ENCODE results near the gene CDK14.

CDK14 gene

GRCh38 chr7:90580051-90580450, 16.1 kb upstream of the CDK14 start:
- no peak for TF ChIP-seq EZH2 (optimal IDR thresholded peaks at IDR 0.05; ENCODE audit: low read depth, low read length)
- no peak for TF ChIP-seq EZH2phosphoT487 (IDR thresholded peaks at IDR 0.05; ENCODE audit: low read length)
- Histone ChIP-seq H3K9me2 (replicated peaks; ENCODE audit: insufficient read depth, low read length) (no peaks in the 10 kb centered on the region), H3K27me3 (replicated peaks; ENCODE audit: insufficient read depth, low read length) (no peaks in the 10 kb centered on the region), H3K4me2 (ENCODE audit: low read depth, low read length) (no peak overlapping the region), H3K9ac (ENCODE audit: low read length) (no peak overlapping the region), H3F3A (ENCODE audit: insufficient read depth, low read length) (no peaks in the 10 kb centered on the region), H3K79me2 (ENCODE audit: low read length) (no peaks in the 10 kb centered on the region), H3K27ac (ENCODE audit: low read length) (no peak overlapping the region), H4K20me1 (ENCODE audit: insufficient read depth, low read length) (no peaks in the 10 kb centered on the region), H3K4me1 (ENCODE audit: low read length) (no peaks in the 10 kb centered on the region), H3K4me3 (ENCODE audit: low read length) (no peak overlapping the region), H2AFZ (ENCODE audit: low read length) (no peak overlapping the region), H3K36me3 (replicated peaks; ENCODE audit: insufficient read depth, low read length) (no peaks in the 10 kb centered on the region), H3K9me3 (replicated peaks; ENCODE audit: insufficient read depth, low read length) (no peaks in the 10 kb centered on the region)
- no peak for DNase-seq

- H3K4me3 ChIP-seq (ENCODE audit: low read length): no peak overlapping the region
- no peaks in the 10 kb centered on the region for H3K27me3 ChIP-seq (replicated peaks; ENCODE audit: insufficient read depth, low read length)
- no peaks in the 10 kb centered on the region for H3K9me3 ChIP-seq (replicated peaks; ENCODE audit: insufficient read depth, low read length)
- no peaks in the 10 kb centered on the region for H3K4me1 ChIP-seq (ENCODE audit: low read length)
- no peak for DNase-seq
- no peaks in the 10 kb centered on the region for H3K79me2 ChIP-seq (ENCODE audit: low read length)
- H3K27ac ChIP-seq (ENCODE audit: low read length): no peak overlapping the region
- no peaks in the 10 kb centered on the region for H3F3A ChIP-seq (ENCODE audit: insufficient read depth, low read length)
- no peaks in the 10 kb centered on the region for H4K20me1 ChIP-seq (ENCODE audit: insufficient read depth, low read length)
- H2AFZ ChIP-seq (ENCODE audit: low read length): no peak overlapping the region
- H3K36me3 ChIP-seq (replicated peaks; ENCODE audit: insufficient read depth, low read length): no peaks in the 10 kb centered on the region
- H3K4me2 ChIP-seq (ENCODE audit: low read depth, low read length): no peak overlapping the region
- TF ChIP-seq CTCF (IDR thresholded peaks at IDR 0.05; ENCODE audit: low read length) (no peak), EZH2phosphoT487 (IDR thresholded peaks at IDR 0.05; ENCODE audit: low read length) (no peak)
- no peaks in the 10 kb centered on the region for H3K9me2 ChIP-seq (replicated peaks; ENCODE audit: insufficient read depth, low read length)
- H3K9ac ChIP-seq (ENCODE audit: low read length): no peak overlapping the region
These were observed 14.0 kb upstream of the CDK14 start for GRCh38 chr7:90582164-90582563.

- H3K9ac ChIP-seq (ENCODE audit: low read length): no peak overlapping the region
- TF ChIP-seq EZH2phosphoT487 (IDR thresholded peaks at IDR 0.05; ENCODE audit: low read length) (no peak), CTCF (IDR thresholded peaks at IDR 0.05; ENCODE audit: low read length) (no peak)
- no peaks in the 10 kb centered on the region for H3K27me3 ChIP-seq (replicated peaks; ENCODE audit: insufficient read depth, low read length)
- no peaks in the 10 kb centered on the region for H3K79me2 ChIP-seq (ENCODE audit: low read length)
- H3K4me3 ChIP-seq (ENCODE audit: low read length): no peak overlapping the region
- no peak overlapping the region for H2AFZ ChIP-seq (ENCODE audit: low read length)
- no peaks in the 10 kb centered on the region for H3K9me2 ChIP-seq (replicated peaks; ENCODE audit: insufficient read depth, low read length)
- no peak overlapping the region for H3K27ac ChIP-seq (ENCODE audit: low read length)
- H3K9me3 ChIP-seq (replicated peaks; ENCODE audit: insufficient read depth, low read length): no peaks in the 10 kb centered on the region
- H4K20me1 ChIP-seq (ENCODE audit: insufficient read depth, low read length): no peaks in the 10 kb centered on the region
- H3K36me3 ChIP-seq (replicated peaks; ENCODE audit: insufficient read depth, low read length): no peaks in the 10 kb centered on the region
- no peaks in the 10 kb centered on the region for H3F3A ChIP-seq (ENCODE audit: insufficient read depth, low read length)
- no peak overlapping the region for H3K4me2 ChIP-seq (ENCODE audit: low read depth, low read length)
- DNase-seq: no peak
- H3K4me1 ChIP-seq (ENCODE audit: low read length): no peaks in the 10 kb centered on the region
These were observed 11.7 kb upstream of the CDK14 start for GRCh38 chr7:90584378-90584777.

- Histone ChIP-seq H3K4me3 (ENCODE audit: low read length) (no peak overlapping the region), H3K4me1 (ENCODE audit: low read length) (no peaks in the 10 kb centered on the region), H3K4me2 (ENCODE audit: low read depth, low read length) (no peak overlapping the region), H3K27me3 (replicated peaks; ENCODE audit: insufficient read depth, low read length) (no peaks in the 10 kb centered on the region), H3K36me3 (replicated peaks; ENCODE audit: insufficient read depth, low read length) (no peaks in the 10 kb centered on the region), H3K9me3 (replicated peaks; ENCODE audit: insufficient read depth, low read length) (no peaks in the 10 kb centered on the region), H3K9me2 (replicated peaks; ENCODE audit: insufficient read depth, low read length) (no peaks in the 10 kb centered on the region), H3F3A (ENCODE audit: insufficient read depth, low read length) (no peaks in the 10 kb centered on the region), H3K9ac (ENCODE audit: low read length) (no peak overlapping the region), H3K27ac (ENCODE audit: low read length) (no peak overlapping the region), H3K79me2 (ENCODE audit: low read length) (no peaks in the 10 kb centered on the region), H2AFZ (ENCODE audit: low read length) (no peak overlapping the region), H4K20me1 (ENCODE audit: insufficient read depth, low read length) (no peaks in the 10 kb centered on the region)
- DNase-seq: no peak
- no peak for TF ChIP-seq EZH2 (optimal IDR thresholded peaks at IDR 0.05; ENCODE audit: low read depth, low read length)
- TF ChIP-seq CTCF (IDR thresholded peaks at IDR 0.05; ENCODE audit: low read length): no peak
- TF ChIP-seq EZH2phosphoT487 (IDR thresholded peaks at IDR 0.05; ENCODE audit: low read length): no peak
These were observed 10.0 kb upstream of the CDK14 start for GRCh38 chr7:90586091-90586490.
